HuH-7 (cell line): ENCODE data around the gene TUBGCP3.

ENCODE experiments used
- DNase-seq: peaks from one replicate; pipeline ENCODE4 v3.0.0; 2011; ENCODE audit warnings: low spot score

The TUBGCP3 gene

DNA sequence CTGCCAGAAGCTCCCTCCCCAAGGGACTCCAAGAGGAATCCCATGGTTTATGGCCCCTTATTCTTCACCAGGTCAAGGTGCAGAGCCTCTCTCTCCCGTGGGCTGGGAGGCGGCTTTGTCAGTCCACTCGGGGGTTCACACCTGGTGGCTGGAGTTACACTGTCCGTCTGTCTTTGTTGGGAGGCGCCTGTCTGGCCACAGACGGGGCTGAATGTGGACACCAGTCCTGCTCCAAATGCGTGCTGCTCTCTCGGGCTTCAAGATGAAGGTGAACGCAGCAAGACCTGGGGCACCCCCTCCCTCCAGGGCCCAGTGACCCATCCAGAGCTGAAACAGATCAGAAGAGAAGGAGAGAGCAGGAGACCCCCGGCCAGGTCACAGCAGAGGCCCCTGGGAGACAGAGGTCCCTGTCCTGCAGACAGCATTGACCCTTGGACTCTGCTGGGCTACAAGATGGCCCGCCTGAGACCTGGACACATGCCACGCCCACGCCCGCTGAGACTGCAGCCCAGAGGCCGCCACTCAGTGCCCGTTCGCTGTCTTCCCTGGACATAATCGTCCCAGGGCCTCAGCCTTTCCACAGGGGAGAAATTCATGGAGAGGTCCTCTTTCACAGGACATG is 29.9 kb upstream of the TUBGCP3 start:
- no peak for DNase-seq

DNA sequence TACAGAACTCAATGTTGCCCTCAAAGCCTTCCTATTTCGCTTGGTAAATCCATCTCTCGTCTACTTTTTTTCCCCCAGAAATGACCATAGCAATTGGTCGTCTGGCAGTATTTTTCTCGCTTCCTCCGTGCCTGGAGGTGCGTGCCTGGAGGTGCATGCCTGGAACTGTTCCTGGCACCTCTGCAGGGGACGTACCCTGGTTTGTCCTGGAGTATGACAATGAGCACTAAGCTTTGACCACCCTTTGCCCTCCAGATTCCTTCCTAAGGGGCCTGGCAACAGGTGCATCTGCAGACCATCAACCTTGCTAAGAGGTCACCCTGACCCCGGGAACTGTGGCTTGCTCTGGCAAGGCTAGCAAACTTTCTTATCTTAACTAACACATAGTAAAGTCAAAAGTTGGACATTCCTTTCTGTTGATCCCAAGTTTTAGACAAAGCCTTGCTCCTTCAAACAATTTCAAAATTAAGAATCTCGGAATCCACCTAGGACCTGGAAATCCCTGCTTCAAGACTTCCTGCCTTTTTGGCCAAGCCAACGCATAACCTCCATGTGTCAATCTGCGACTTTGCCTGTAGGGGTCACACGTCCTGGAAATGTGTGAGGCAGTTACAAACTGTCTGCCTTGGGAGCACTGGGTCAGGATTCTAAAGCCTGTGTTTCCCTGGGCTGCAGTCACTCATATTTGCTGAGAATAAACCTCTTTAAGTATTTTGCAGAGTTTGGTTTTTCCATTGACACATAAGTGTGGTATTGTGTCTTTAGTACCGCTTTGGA is 28.8 kb upstream of the TUBGCP3 start:
- DNase-seq, result peak; percentile 63

DNA sequence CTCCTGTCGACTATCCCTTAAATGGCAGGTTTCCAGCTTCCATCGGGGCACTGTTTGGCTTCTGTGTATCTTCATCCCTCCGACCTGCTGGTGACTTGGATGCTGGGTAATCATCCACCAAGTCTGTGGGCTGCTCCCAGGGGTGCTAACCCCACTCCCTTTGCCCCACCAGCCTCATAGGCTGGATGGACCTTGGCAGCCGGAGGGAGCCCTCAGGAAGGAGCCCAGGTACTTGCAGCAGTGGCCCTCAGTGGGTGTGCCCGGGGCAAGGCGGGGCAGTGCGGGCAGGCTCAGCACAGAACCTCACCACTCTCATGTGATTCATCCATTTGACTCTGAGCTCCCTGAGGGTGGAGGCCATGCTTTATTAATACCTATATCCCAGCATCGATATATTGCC is 27.4 kb upstream of the TUBGCP3 start:
- no peak for DNase-seq

DNA sequence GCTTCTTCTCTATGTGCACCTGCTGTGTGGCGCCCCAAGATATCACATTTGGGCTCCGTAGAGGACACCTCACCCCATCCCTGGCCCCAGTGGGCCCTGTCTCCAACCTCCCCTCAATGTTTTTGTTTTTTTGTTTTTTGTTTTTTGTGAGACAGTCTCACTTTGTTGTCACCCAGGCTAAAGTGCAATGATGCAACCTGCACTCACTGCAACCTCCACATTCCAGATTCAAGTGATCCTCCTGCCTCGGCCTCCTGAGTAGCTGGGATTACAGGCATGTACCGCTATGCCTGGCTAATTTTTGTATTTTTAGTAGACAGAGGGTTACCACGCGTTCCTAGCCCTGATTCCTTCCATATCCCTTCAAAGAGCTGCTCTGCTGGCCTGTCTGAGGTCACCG is 26.9 kb upstream of the TUBGCP3 start:
- DNase-seq, result no peak

DNA sequence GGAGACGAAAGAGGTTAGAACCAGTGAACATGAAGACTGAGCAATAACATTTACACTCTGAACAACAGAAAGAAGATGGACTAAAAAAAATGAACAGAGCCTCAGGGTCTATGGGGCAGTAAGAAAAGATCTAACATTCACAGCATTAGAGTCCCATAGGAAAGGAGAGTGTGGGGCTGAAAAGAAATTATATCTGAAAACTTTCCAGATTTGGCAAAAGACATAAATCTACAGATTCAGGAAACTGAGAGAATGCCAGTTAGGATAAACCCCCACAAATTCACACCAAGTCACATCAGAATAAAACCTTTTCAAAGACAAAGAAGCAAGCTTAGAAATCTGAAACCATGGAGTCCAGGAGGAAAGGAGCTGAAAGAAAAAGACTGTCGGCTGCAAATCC is 20.3 kb upstream of the TUBGCP3 start:
- DNase-seq, result no peak

DNA sequence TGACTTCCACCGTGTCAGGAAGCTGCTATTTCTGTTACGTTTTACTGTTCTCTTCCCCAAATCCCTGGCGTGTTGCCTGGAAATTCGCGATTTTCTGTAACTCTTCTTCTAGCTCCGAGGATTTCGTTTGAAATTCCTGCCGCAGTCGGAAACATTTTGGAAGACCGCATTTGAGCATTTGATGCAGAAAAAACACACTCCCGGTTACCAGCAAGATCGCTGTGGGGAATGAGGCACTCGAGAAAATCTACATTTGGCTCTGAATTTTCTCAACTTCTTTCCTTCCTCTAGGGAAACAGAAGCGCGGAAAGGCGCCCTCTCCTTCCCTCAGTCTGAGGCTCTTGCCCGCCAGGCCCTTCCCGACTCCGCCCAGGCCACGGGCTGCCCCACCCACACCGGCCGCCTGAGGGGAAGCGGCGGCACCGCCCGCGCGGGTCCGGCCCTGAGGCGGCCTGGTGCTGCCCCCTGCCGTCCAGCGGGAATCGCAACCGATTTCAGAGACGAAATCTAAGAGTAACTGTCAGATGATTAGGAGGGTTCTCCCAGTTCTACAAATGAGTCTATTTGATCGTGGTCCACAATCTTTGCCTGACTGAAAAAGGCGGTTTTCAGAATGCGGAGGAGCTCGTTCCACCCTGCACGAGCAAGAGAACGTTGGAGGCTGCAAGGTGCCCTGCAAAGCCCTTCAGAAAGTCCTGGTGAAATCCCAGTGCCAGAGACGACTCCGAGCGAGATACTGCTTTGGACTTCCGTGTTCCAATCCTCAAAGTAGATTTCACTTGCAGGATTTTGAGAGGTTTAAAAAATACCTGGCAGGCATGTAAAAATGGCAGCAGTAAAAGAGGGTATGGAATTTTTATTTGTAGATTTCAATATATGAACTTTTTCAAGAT is 18.4 kb upstream of the TUBGCP3 start:
- DNase-seq, result peak; percentile 84

DNA sequence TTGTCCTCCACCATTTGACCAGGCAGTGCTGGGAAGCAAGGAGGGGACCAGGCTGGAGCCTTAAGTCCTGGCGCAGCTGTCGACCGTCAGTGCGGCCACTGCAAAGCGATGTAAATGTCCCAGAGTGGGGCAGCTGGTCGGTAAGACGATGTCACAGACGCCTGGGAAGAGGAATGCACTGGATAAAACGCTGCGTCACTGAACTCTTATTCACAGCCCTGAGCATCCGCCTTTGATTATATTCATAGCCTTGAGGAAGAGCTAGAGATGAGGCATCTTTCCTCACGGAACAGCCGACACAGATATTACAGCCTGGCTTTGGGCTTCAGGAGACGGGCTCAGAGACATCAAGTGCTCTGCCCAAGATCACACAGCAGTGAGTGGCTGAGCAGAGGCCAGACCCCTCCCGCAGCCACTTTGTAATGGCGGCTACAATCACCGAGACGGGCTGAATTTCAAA is 17.6 kb upstream of the TUBGCP3 start:
- no peak for DNase-seq

DNA sequence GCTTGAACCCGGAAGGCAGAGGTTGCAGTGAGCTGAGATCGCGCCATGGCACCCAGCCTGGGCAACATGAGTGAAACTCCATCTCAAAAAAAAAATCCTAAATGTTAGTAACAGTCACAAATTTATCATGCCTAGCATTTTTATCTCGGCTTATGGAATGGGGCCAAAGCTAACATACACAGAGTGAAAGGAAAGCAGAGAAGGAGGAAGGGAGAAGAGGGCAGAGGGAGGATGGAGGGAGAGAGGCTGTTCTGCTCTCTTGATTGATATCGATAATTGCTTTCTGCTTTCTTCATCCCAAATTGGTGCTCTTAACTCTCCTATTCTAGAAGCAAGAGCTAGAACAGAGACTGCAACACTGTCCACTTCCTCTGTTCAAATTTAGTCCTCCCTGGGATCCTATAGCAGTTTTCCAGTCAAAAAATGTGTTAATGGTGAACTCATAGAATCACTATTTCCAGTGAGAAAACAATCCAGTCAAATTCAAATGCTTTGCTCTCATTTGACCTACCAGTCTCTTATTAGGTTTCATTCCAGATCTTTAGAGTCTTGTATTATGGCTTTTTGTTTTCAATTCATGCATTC is 15.8 kb upstream of the TUBGCP3 start:
- DNase-seq, result no peak

DNA sequence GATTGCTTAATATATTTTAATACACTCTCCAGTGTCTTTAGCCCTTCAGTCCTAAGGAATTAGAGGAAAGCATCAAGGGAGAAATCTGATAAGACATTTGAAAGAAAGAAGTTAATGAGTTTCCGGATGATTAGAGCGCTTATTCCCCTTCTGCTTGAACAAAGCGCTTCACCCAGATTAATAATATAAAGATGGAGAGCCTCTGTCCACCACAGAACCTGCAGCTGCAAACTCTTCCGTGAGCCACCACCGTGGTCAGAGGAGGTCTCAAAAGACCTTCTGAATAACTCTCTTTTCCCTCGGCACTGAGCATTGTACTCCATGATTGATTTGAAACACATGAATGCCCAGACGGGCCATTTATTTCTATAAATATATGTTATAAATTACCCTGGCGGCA is 14.2 kb upstream of the TUBGCP3 start:
- DNase-seq, result no peak

DNA sequence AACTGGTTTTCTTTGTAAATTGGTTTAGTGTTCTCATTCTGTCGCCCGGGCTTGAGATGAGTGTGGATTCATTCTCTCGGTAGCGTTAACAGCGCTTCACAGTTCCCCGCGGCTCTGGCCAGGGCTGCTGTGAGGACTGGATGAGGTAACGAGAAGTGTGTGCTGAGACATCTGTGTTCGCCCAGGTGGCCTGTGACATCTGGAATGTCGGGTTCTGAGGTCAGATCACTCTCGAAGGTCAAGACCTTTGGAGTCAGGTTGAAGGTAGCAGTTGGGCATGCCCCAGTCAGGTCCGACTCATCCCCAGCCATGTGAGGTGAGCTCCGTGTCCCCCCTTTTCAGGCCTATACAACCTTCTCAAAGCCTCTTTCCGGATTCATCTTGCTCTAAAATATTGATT is 13.4 kb upstream of the TUBGCP3 start:
- DNase-seq, result no peak

DNA sequence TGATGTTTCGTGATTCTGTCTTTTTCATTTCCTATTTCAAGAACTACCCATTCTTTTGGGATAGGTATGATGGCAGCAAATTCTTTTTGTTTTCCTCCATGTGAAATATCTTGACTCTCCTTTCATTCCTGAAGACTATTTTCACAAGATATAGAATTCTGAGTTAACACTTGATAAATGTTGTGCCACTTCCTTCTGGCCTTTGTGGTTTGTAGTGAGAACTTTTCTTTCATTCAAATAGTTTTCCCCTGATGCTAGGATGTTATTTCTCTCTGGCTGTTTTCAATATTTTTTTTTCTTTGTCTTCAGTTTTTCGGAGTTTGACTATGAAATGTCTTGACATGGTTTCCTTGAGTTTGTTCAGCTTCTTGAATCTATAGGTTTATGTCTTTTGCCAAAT is 8.3 kb upstream of the TUBGCP3 start:
- DNase-seq, result no peak

DNA sequence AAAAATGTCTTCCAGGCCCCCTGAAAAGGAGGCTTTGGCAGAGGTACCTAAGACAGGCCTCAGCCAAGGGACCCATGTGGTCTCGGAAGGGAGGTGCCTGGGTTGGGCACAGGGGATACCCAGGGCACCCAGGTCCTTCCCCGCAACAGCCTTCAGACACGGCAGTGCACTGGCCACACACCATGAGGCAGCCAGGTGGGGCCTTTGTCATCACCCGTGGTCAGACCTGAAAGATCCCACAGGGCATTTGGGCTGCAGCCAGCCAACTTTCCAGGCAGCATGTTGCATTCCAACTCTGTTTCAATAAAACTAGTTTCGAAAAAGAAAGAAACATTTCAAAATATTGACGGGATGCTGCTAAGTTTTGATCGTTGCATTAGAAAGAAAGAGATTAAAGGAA is 4.7 kb upstream of the TUBGCP3 start:
- DNase-seq, result no peak

DNA sequence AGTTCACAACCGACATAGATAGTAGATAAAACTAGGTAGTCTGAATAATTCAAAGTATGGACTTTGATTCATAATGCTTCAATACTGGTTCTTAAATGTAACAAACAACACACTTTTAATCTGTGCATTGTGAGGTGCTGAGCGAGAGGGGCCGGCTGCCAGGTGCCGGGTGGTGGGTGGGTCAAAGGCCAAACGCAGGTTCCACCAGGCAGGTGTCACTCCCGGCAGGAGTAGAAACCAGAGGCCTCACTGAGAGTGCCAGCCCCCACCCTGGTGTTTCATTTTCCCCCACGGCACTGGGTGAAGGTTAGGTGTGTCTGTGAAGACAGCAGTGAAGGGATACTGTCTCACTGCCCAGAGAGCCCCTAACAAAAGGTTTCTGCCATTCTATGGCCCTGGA is 4.2 kb upstream of the TUBGCP3 start:
- no peak for DNase-seq

DNA sequence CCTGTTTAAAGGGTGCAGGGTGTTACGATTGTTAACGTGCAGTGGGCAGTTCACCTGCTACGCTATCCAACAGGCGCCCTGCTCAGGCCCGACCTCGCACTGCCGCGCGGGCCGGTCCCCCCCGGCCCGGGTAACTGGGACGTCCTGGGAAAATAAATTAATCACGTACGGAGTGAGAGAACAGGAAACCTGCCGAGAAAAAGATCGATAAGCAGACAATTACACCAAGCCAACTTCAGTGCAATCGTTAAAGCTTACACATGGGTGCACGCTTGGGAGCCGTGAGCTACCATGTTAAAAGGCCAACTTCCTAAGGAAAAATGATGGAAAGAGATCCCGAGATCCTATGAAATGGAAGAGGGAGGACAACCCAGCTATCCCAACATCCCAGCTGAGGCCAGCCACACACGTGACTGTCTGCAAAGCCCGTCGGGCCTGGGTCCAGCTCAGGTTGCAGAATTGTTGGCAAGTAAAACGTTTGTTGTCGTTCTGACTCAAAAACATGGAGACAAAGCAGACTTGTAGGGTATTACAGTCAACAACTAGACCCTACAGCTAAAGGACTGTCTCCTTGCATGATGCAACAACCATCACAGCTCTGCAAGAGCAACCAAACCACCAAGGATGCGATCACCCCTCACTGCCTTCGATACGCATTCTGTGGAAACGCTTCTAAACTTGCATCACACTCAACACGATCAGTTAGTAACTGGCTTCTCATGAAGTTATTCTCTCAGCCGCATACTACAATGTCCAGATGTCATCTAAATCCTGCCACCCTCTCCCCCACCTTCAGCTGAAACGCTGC is 741 bp upstream of the TUBGCP3 start:
- no peak for DNase-seq

DNA sequence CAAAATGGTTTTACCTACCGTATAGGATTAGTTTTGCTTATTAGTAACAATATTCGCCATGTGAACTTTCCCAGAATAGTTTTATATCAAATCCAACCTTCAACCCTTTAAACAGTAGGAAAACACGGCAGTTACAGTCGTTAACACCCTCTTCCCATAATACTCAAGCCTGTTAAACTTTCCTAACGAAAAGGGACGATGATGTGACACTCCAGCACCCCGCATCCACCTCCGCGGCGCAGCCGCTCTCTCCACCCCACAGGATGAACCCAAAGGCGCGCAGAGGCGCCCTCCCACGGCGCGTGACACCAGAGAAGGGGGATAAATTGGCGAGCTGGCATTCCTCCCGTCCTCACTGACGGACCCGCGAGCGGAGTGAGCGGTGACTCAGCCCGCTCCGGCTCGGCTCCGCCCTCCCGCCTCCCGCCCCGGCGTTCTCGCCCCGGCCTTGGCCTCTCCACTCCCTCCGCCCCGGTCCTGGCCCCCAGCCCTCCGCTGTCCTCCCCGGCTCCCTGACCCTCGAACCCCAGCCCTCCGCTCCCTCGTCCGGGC is 665 bp downstream of the TUBGCP3 start:
- peak; percentile 78 for DNase-seq

DNA sequence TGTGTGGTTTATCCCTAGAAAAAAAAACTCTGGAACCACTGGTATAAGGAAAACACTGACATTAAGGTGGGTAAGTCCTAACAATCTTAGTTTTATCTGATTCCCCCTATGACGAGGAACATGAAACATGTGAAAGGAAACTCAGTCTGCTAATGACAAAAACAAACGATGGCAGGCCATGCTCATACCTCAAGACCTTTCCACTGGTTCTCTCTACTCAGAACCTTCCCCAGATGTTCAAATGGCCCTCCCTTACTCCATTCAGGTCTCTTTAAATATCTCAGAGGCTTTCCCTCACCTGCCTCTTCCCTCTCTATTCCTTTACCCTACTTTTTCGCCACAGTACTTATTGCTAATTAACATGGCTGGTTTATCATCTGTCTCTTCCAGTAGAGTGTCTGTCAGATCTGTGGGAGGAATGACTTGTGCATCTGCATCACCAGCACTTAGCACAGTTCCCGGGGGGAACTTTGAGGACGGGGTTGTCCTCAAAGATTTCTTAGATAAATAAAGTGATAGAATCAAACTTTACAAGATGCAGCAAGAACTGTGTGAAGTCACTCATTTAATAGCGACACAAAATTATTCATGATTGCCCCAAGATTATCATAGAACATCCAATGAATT is 1.5 kb downstream of the TUBGCP3 start:
- DNase-seq, result no peak

DNA sequence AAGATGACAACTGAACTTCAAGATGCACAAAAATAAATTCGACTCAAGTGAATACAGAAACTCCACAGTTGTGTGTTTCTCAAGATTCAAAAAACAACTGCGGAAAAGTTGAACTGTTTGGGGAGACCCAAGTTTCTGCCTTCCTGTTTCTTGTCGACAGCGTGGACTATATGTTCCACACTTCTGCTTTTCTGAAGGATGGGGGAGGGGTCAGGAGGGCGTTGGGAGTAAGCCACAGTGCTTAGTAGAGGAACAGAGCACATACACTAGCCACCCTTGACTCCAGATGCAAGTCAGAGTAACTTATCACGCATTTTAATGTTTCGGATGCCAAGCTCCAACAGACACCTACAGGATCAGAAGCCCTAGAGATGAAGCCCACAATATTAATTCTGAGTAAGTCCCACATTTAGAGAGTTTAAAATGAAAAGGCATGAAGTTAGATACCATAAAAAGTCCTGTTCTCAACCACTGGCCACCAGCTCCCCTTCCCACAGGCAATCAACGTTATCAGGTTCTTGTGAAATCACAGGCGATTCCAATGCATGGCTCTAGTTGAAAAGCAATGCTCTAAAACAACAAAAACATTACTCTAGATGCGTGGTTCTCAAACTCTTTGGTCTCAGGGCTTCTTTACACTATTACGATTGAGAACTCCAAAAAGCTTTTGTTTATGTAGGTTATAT is 4.2 kb downstream of the TUBGCP3 start:
- no peak for DNase-seq

DNA sequence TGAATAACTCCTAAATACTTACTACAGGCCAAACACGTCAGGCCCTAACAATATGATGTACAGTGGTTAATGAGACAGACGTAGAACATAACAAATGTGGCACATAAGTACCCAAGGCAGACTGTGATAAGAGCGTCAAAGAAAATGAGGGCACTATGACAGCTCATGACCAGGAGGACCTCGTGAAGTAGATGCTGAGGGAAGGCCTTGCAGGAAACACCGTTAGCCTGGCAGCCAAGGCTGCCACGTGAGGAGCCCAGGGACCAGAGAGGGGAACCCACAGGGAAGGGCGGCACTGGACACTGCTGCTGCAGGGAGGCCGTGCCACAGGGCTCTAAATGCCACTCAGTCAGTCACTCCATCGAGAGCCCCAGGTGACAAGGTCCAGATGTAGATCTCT is 5.7 kb downstream of the TUBGCP3 start:
- no peak for DNase-seq

DNA sequence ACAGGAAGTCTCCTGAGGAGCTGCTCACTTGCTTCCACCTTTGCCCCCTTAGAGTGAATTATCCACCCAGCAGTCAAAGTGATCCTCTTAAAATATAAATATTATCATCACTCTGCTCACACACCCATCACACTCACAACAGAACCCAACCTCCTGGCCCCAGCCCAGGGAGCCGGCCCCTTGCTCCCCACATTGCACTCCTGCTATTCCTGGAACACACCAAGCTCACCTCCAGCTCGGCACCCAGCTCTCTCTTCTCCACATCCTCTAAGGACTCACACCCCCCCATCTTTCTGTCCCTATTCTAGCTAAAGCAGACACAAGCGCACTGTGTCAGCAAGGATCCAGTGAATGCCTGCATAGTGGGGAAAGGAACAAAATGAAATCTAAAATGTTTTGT is 7.0 kb downstream of the TUBGCP3 start:
- no peak for DNase-seq

DNA sequence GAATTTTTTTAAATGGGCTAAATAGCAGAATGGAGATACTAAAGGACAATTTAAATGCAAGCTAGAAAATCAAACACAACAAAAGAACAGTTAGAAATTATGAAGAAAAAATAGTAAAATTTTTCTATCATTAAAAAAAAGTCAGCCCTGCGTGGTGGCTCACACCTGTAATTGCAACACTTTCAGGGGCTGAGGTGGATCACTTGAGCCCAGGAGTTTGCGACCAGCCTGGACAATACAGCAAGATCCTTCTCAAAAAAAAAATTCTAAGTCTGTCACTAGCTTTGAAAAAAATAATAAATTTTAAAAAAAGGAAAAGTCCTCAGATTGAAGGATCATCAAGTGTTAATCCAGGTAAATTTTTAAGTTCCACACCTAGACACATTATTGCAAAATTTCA is 7.7 kb downstream of the TUBGCP3 start:
- DNase-seq, result no peak
